ENCODE data around the gene FBXW9. TPM values are rescaled to one million over a fixed set of nuclear protein-coding genes. Genes with fewer than 3 reads are reported as not detected.

FBXW9 gene
- total RNA-seq, 6 donors from 2014 or later, result 6.5 to 13.7 (median 8.7) TPM

GRCh38 chr19:12660980-12661379 lies 35.5 kb downstream of the FBXW9 start:
- TF ChIP-seq POLR2A (IDR thresholded peaks at IDR 0.05), result no peak
- no peak for TF ChIP-seq EP300 (IDR thresholded peaks at IDR 0.05)
- no peak for TF ChIP-seq CTCF (IDR thresholded peaks at IDR 0.05)
- TF ChIP-seq POLR2AphosphoS5 (IDR thresholded peaks at IDR 0.05), result no peak
- 89 to 97% methylated on average over 12 of the region's 12 CpGs for WGBS, 2 donors
- Histone ChIP-seq H3K36me3 (peaks cover 6 to 85% (median 67%) of the 10 kb centered on the region in 4 donors), H3K27me3 (no peaks in the 10 kb centered on the region), H3K4me3 (no peak overlapping the region), H3K4me1 (peaks cover 7 to 18% (median 12%) of the 10 kb centered on the region in 4 donors), H3K9me3 (no peaks in the 10 kb centered on the region), H3K27ac (no peak overlapping the region)
- DNase-seq, result no peak
- no peak for ATAC-seq (ENCODE audit: low FRiP score in 2 of 2)

GRCh38 chr19:12657966-12658365 lies 38.5 kb downstream of the FBXW9 start:
- TF ChIP-seq POLR2AphosphoS5 (IDR thresholded peaks at IDR 0.05), result no peak
- TF ChIP-seq EP300 (IDR thresholded peaks at IDR 0.05), result no peak
- TF ChIP-seq CTCF (IDR thresholded peaks at IDR 0.05), result no peak
- TF ChIP-seq POLR2A (IDR thresholded peaks at IDR 0.05), result no peak
- DNase-seq (peak in 1 of 2 donors; percentile 67), ATAC-seq (ENCODE audit: low FRiP score in 2 of 2) (no peak)
- Histone ChIP-seq H3K9me3 (no peaks in the 10 kb centered on the region), H3K27me3 (no peaks in the 10 kb centered on the region), H3K4me3 (no peak overlapping the region), H3K4me1 (no peaks in the 10 kb centered on the region), H3K36me3 (peaks cover 6 to 92% (median 77%) of the 10 kb centered on the region in 4 donors), H3K27ac (no peak overlapping the region)
- WGBS, 2 donors, result 86 to 97% methylated on average over 11 to 20 of the region's 22 CpGs

GRCh38 chr19:12656899-12657571 lies 39.4 kb downstream of the FBXW9 start:
- no peaks in the 10 kb centered on the region for H3K27me3 ChIP-seq
- ATAC-seq (ENCODE audit: low FRiP score in 2 of 2) (peak; percentile 17 to 41), DNase-seq (peak in 1 of 2 donors; percentile 75)
- TF ChIP-seq POLR2AphosphoS5 (IDR thresholded peaks at IDR 0.05) (no peak), CTCF (IDR thresholded peaks at IDR 0.05) (no peak), EP300 (IDR thresholded peaks at IDR 0.05) (no peak), POLR2A (IDR thresholded peaks at IDR 0.05) (no peak)
- WGBS, 2 donors, result 88 to 90% methylated on average over 44 to 50 of the region's 50 CpGs
- H3K4me3 ChIP-seq, result no peak overlapping the region
- no peak overlapping the region for H3K27ac ChIP-seq
- peaks cover 8 to 84% (median 69%) of the 10 kb centered on the region in 4 donors for H3K36me3 ChIP-seq
- H3K4me1 ChIP-seq, result no peaks in the 10 kb centered on the region
- no peaks in the 10 kb centered on the region for H3K9me3 ChIP-seq

GRCh38 chr19:12655546-12655945 lies 40.9 kb downstream of the FBXW9 start:
- 97 to 99% methylated on average over 8 of the region's 8 CpGs for WGBS, 2 donors

GRCh38 chr19:12652219-12652618 lies 44.2 kb downstream of the FBXW9 start:
- DNase-seq, result no peak
- H3K27me3 ChIP-seq, result no peaks in the 10 kb centered on the region
- no peak for TF ChIP-seq CTCF (IDR thresholded peaks at IDR 0.05)
- no peak for ATAC-seq (ENCODE audit: low FRiP score in 2 of 2)
- WGBS, 2 donors, result 93 to 98% methylated on average over 4 to 6 of the region's 6 CpGs
- H3K36me3 ChIP-seq, result peaks cover 3 to 46% (median 29%) of the 10 kb centered on the region in 4 donors
- no peaks in the 10 kb centered on the region for H3K9me3 ChIP-seq
- H3K4me1 ChIP-seq, result peaks cover 8 to 17% (median 12%) of the 10 kb centered on the region in 4 donors
- no peak overlapping the region for H3K27ac ChIP-seq
- H3K4me3 ChIP-seq, result no peak overlapping the region

More at GRCh38 chr19:12655546-12655945, 40.9 kb downstream of the FBXW9 start:
- ATAC-seq (ENCODE audit: low FRiP score in 2 of 2) (no peak), DNase-seq (no peak)
- no peaks in the 10 kb centered on the region for H3K9me3 ChIP-seq
- no peaks in the 10 kb centered on the region for H3K4me1 ChIP-seq
- H3K4me3 ChIP-seq, result no peak overlapping the region
- H3K27ac ChIP-seq, result no peak overlapping the region
- H3K27me3 ChIP-seq, result no peaks in the 10 kb centered on the region
- H3K36me3 ChIP-seq, result peaks cover 3 to 75% (median 55%) of the 10 kb centered on the region in 4 donors
- no peak for TF ChIP-seq POLR2A (IDR thresholded peaks at IDR 0.05)
